H9 (cell line): ENCODE measurements around the gene COPS6. TPM values are rescaled to one million over a fixed set of nuclear protein-coding genes. Genes with fewer than 3 reads are reported as not detected.

Experiments
- DNase-seq: peaks from one replicate; pipeline ENCODE4 v3.0.0-alpha.2; 2017
- H2AFZ ChIP-seq: one replicate; pipeline ENCODE4 v1.6.1; 2013; ENCODE audit warnings: mild to moderate bottlenecking, low read length, control low read depth, moderate library complexity
- H2AK5ac ChIP-seq: 2 replicates; pipeline ENCODE4 v1.6.1; 2013; ENCODE audit warnings: low read length, control low read depth, mixed read lengths; ENCODE audit not compliant: insufficient read length
- H2BK120ac ChIP-seq: one replicate; pipeline ENCODE4 v1.6.1; 2013; ENCODE audit warnings: low read depth, mild to moderate bottlenecking, low read length, control low read depth, inconsistent platforms; ENCODE audit not compliant: poor library complexity, severe bottlenecking
- H2BK12ac ChIP-seq: 2 replicates; pipeline ENCODE4 v1.6.1; 2013; ENCODE audit warnings: low read length, control low read depth, mixed read lengths, low read depth; ENCODE audit not compliant: insufficient read length
- H2BK15ac ChIP-seq: 2 replicates; pipeline ENCODE4 v1.6.1; 2013; ENCODE audit warnings: low read depth, low read length, control low read depth
- H2BK20ac ChIP-seq: one replicate; pipeline ENCODE4 v1.6.1; 2013; ENCODE audit warnings: low read depth, mild to moderate bottlenecking, low read length, control low read depth, inconsistent platforms; ENCODE audit not compliant: poor library complexity, severe bottlenecking
- H2BK5ac ChIP-seq: 2 replicates; pipeline ENCODE4 v1.6.1; 2013; ENCODE audit warnings: low read length, control low read depth, mixed read lengths; ENCODE audit not compliant: insufficient read length
- H3K14ac ChIP-seq: 2 replicates; pipeline ENCODE4 v1.6.1; 2013; ENCODE audit warnings: low read length, control low read depth; ENCODE audit not compliant: insufficient read depth
- H3K18ac ChIP-seq: 2 replicates; pipeline ENCODE4 v1.6.1; 2013; ENCODE audit warnings: low read depth, mild to moderate bottlenecking, mixed read lengths, low read length, control low read depth; ENCODE audit not compliant: insufficient read length
- H3K23ac ChIP-seq: 2 replicates; pipeline ENCODE4 v1.6.1; 2013; ENCODE audit warnings: low read length, control low read depth, mixed read lengths, low read depth; ENCODE audit not compliant: insufficient read length
- H3K23me2 ChIP-seq: 2 replicates; pipeline ENCODE4 v1.6.1; 2013; ENCODE audit warnings: low read depth, mild to moderate bottlenecking, mixed read lengths, low read length, control low read depth; ENCODE audit not compliant: insufficient read length, poor library complexity, severe bottlenecking
- H3K27ac ChIP-seq: 2 replicates; pipeline ENCODE4 v1.5.1; 2013; ENCODE audit warnings: low read length, control low read depth, mixed read lengths, low read depth; ENCODE audit not compliant: insufficient read length
- H3K27me3 ChIP-seq: 2 replicates; pipeline ENCODE4 v1.6.1; 2013; ENCODE audit warnings: low read length, control low read depth, inconsistent platforms; ENCODE audit not compliant: insufficient read depth
- H3K4ac ChIP-seq: 2 replicates; pipeline ENCODE4 v1.6.1; 2013; ENCODE audit warnings: low read depth, mild to moderate bottlenecking, control low read depth, inconsistent platforms, low read length, moderate library complexity
- H3K4me1 ChIP-seq: 2 replicates; pipeline ENCODE4 v1.6.1; 2013; ENCODE audit warnings: low read length, control low read depth, inconsistent platforms; ENCODE audit not compliant: insufficient read depth
- H3K4me2 ChIP-seq: 2 replicates; pipeline ENCODE4 v1.6.1; 2013; ENCODE audit warnings: low read length, control low read depth, mixed read lengths; ENCODE audit not compliant: insufficient read length, insufficient read depth
- H3K56ac ChIP-seq: 2 replicates; pipeline ENCODE4 v1.6.1; 2013; ENCODE audit warnings: low read depth, mild to moderate bottlenecking, mixed read lengths, low read length, control low read depth; ENCODE audit not compliant: insufficient read length
- H3K79me1 ChIP-seq: 2 replicates; pipeline ENCODE4 v1.6.1; 2013; ENCODE audit warnings: low read depth, mild to moderate bottlenecking, moderate library complexity, low read length, control low read depth, inconsistent platforms; ENCODE audit not compliant: insufficient read depth, poor library complexity, severe bottlenecking
- H3K79me2 ChIP-seq: 2 replicates; pipeline ENCODE4 v1.6.1; 2013; ENCODE audit warnings: low read length, control low read depth, inconsistent platforms; ENCODE audit not compliant: insufficient read depth
- H3K9ac ChIP-seq: 2 replicates; pipeline ENCODE4 v1.6.1; 2013; ENCODE audit warnings: low read length, control low read depth, mixed read lengths; ENCODE audit not compliant: insufficient read length; ENCODE audit errors: extremely low read depth
- H3K9me3 ChIP-seq: one replicate; pipeline ENCODE4 v1.6.1; 2013; ENCODE audit warnings: low read depth, low read length, inconsistent platforms; ENCODE audit not compliant: control insufficient read depth
- H3T11ph ChIP-seq: one replicate; pipeline ENCODE4 v1.6.1; 2013; ENCODE audit warnings: mild to moderate bottlenecking, low read length, control low read depth, inconsistent platforms
- H4K20me1 ChIP-seq: one replicate; pipeline ENCODE4 v1.6.1; 2013; ENCODE audit not compliant: control insufficient read depth, insufficient read length, insufficient read depth
- H4K5ac ChIP-seq: 2 replicates; pipeline ENCODE4 v1.6.1; 2013; ENCODE audit warnings: low read depth, mild to moderate bottlenecking, mixed read lengths, low read length, control low read depth; ENCODE audit not compliant: insufficient read length
- H4K8ac ChIP-seq: replicated peaks from 2 replicates; pipeline ENCODE4 v1.6.1; 2013; ENCODE audit warnings: low read length, control low read depth, mixed read lengths, low read depth; ENCODE audit not compliant: insufficient read length
- H4K91ac ChIP-seq: 2 replicates; pipeline ENCODE4 v1.6.1; 2013; ENCODE audit warnings: low read depth, mild to moderate bottlenecking, moderate library complexity, mixed read lengths, low read length, control low read depth; ENCODE audit not compliant: insufficient read length
- H3K27ac Mint-ChIP-seq, 3 experiments: 2 replicates in 2 of 3; 3 replicates in 1 of 3; pipeline ENCODE4 v1.8.0; 2020 to 2021; ENCODE audit warnings: mixed read lengths in 3 of 3, mild to moderate bottlenecking in 1 of 3, moderate library complexity in 1 of 3
- H3K27me3 Mint-ChIP-seq: 2 replicates; pipeline ENCODE4 v1.8.0; 2021; ENCODE audit warnings: low read depth, mild to moderate bottlenecking, moderate library complexity, mixed read lengths
- H3K36me3 Mint-ChIP-seq, 3 experiments: 2 replicates in 2 of 3; 3 replicates in 1 of 3; pipeline ENCODE4 v1.8.0; 2020 to 2021; ENCODE audit warnings: low read depth in 3 of 3, mixed read lengths in 3 of 3; ENCODE audit not compliant: insufficient read depth in 1 of 3
- H3K4me1 Mint-ChIP-seq, 2 experiments: 2 replicates each; pipeline ENCODE4 v1.8.0; 2020; ENCODE audit warnings: mixed read lengths in 2 of 2
- H3K4me3 Mint-ChIP-seq, 2 experiments: 2 replicates in 1 of 2; 3 replicates in 1 of 2; pipeline ENCODE4 v1.8.0; 2020 to 2021; ENCODE audit warnings: mild to moderate bottlenecking in 2 of 2, mixed read lengths in 2 of 2, moderate library complexity in 1 of 2
- H3K9me3 Mint-ChIP-seq, 2 experiments: 2 replicates in 1 of 2; 3 replicates in 1 of 2; pipeline ENCODE4 v1.8.0; 2020; ENCODE audit warnings: mild to moderate bottlenecking in 2 of 2, mixed read lengths in 2 of 2, moderate library complexity in 1 of 2
- CTCF ChIP-seq: fragments of 200-600 bp; sonication (generic); conservative IDR thresholded peaks from 3 replicates; pipeline ENCODE4 v1.8.0; 2021; ENCODE audit warnings: antibody characterized with exemption, mild to moderate bottlenecking
- WGBS: extraction: QIAGEN DNeasy Blood & Tissue Kit; methylation state at CpG from one replicate; pipeline ENCODE4 v1.1.7; 2013; ENCODE audit warnings: missing lambda C conversion rate, low lambda C conversion rate, mixed read lengths; ENCODE audit not compliant: insufficient read length; ENCODE audit errors: extremely low coverage; 5-methylcytosine and 5-hydroxymethylcytosine counted together
- total RNA-seq: library from RNA; stranded (reverse); gene quantifications from 2 replicates; pipeline ENCODE4 v1.2.1, GENCODE V29; 2021

COPS6 gene
- total RNA-seq, 1 experiment from 2014 or later = 140 TPM

- no peaks in the 10 kb centered on the region; the same call in 1 of the 2 replicates for H3K27me3 ChIP-seq
- H4K91ac ChIP-seq = no peak overlapping the region
- Mint-ChIP-seq H3K36me3 (no peaks in the 10 kb centered on the region), H3K4me1 (peaks cover 7 to 10% of the 10 kb centered on the region in 2 experiments), H3K9me3 (no peaks in the 10 kb centered on the region), H3K27ac (no peak overlapping the region), H3K27me3 (peaks cover 35% of the 10 kb centered on the region), H3K4me3 (no peak overlapping the region)
- no peak overlapping the region for H2AFZ ChIP-seq
- H4K20me1 ChIP-seq = no peaks in the 10 kb centered on the region
- H3K4ac ChIP-seq = no peak overlapping the region
- H2BK15ac ChIP-seq = no peak overlapping the region
- H2BK12ac ChIP-seq = peak overlapping the region; percentile 57
- H3K23me2 ChIP-seq = peaks cover 7% of the 10 kb centered on the region
- no peak overlapping the region for H3K56ac ChIP-seq
- H2BK120ac ChIP-seq = no peak overlapping the region
- WGBS = no CpG with 5 or more reads among the region's 7 CpGs
- H3K4me1 ChIP-seq = peaks cover 4% of the 10 kb centered on the region; the same call in 1 of the 2 replicates
- H4K5ac ChIP-seq = no peak overlapping the region
- H3K79me1 ChIP-seq = no peaks in the 10 kb centered on the region
- no peak overlapping the region for H2AK5ac ChIP-seq
- H3T11ph ChIP-seq = no peak overlapping the region
- no peaks in the 10 kb centered on the region for H3K79me2 ChIP-seq
- no peak overlapping the region for H3K18ac ChIP-seq
- DNase-seq = no peak
- no peak overlapping the region for H3K14ac ChIP-seq
- H3K9ac ChIP-seq = no peak overlapping the region
- TF ChIP-seq CTCF = no peak
- H3K4me2 ChIP-seq = no peak overlapping the region
- no peak overlapping the region for H2BK5ac ChIP-seq
- H3K9me3 ChIP-seq = no peaks in the 10 kb centered on the region
- no peak overlapping the region for H3K27ac ChIP-seq
- no peak overlapping the region for H4K8ac ChIP-seq
- H3K23ac ChIP-seq = no peak overlapping the region
- no peak overlapping the region for H2BK20ac ChIP-seq
These were observed 43.4 kb downstream of the COPS6 start for GRCh38 chr7:100132126-100132525.
